ENCODE data around the gene EEFSEC. TPM values are rescaled to one million over a fixed set of nuclear protein-coding genes. Genes with fewer than 3 reads are reported as not detected.

Gene EEFSEC
- polyA plus RNA-seq, 10 donors, result 12.0 to 18.9 (median 16.1) TPM

GRCh38 chr3:128408693-128409623 is 255.7 kb downstream of the EEFSEC start:
- peak; percentile 14 to 60 (median 30) for DNase-seq

GRCh38 chr3:128409624-128410581 is 256.6 kb downstream of the EEFSEC start:
- DNase-seq, result no peak

GRCh38 chr3:128410669-128411573 is 257.6 kb downstream of the EEFSEC start:
- DNase-seq, result no peak

- no peak for DNase-seq
Observed at GRCh38 chr3:128411574-128412064, 258.3 kb downstream of the EEFSEC start.

- DNase-seq, result no peak
Observed at GRCh38 chr3:128412180-128413002, 259.1 kb downstream of the EEFSEC start.

- no peak for DNase-seq
Observed at GRCh38 chr3:128413003-128413370, 259.7 kb downstream of the EEFSEC start.

GRCh38 chr3:128413413-128414205 is 260.3 kb downstream of the EEFSEC start:
- no peak for DNase-seq

- no peak for DNase-seq
Observed at GRCh38 chr3:128415200-128415772, 262.0 kb downstream of the EEFSEC start.

GRCh38 chr3:128415773-128416577 is 262.7 kb downstream of the EEFSEC start:
- DNase-seq, result no peak

- DNase-seq, result peak in 1 of 3 donors; percentile 27
Observed at GRCh38 chr3:128416578-128417211, 263.4 kb downstream of the EEFSEC start.

- DNase-seq, result no peak
Observed at GRCh38 chr3:128418900-128419299, 265.6 kb downstream of the EEFSEC start.

GRCh38 chr3:128419311-128419710 is 266.0 kb downstream of the EEFSEC start:
- no peak for DNase-seq

- DNase-seq, result no peak
Observed at GRCh38 chr3:128420289-128420688, 267.0 kb downstream of the EEFSEC start.

GRCh38 chr3:128420720-128421438 is 267.6 kb downstream of the EEFSEC start:
- DNase-seq, result no peak

GRCh38 chr3:128421439-128421836 is 268.2 kb downstream of the EEFSEC start:
- DNase-seq, result no peak

GRCh38 chr3:128421966-128422365 is 268.7 kb downstream of the EEFSEC start:
- DNase-seq, result no peak
